ENCODE results near the gene IL17A. TPM values are rescaled to one million over a fixed set of nuclear protein-coding genes. Genes with fewer than 3 reads are reported as not detected.

Gene IL17A
- total and polyA plus RNA-seq, 2 experiments from 2014 or later = not detected

GRCh38 chr6:52233005-52233404 is 46.8 kb downstream of the IL17A start:
- H3K79me2 ChIP-seq = no peaks in the 10 kb centered on the region
- no peaks in the 10 kb centered on the region for H3K4me1 ChIP-seq (ENCODE audit: insufficient read depth)
- H3K9me3 ChIP-seq (ENCODE audit: low read depth) = no peaks in the 10 kb centered on the region
- H3K27ac ChIP-seq = no peak overlapping the region
- H3K4me3 ChIP-seq = no peak overlapping the region
- no peak for DNase-seq (ENCODE audit: low spot score)
- no peaks in the 10 kb centered on the region for H3K36me3 ChIP-seq (replicated peaks; ENCODE audit: insufficient read depth, low read depth)
- H4K20me1 ChIP-seq (ENCODE audit: insufficient read depth, poor library complexity, severe bottlenecking) = no peaks in the 10 kb centered on the region
- H3K27me3 ChIP-seq = no peaks in the 10 kb centered on the region
- TF ChIP-seq CTCF (IDR thresholded peaks at IDR 0.05; ENCODE audit: poor library complexity) (no peak), EZH2phosphoT487 (IDR thresholded peaks at IDR 0.05; ENCODE audit: low read depth, severe bottlenecking, unreplicated experiment) (no peak), EZH2 (IDR thresholded peaks at IDR 0.05; ENCODE audit: borderline replicate concordance) (no peak)
- H3K4me2 ChIP-seq = no peak overlapping the region
- no peaks in the 10 kb centered on the region for H3K9me2 ChIP-seq (replicated peaks; ENCODE audit: insufficient read depth)
- 71% methylated on average over 4 of the region's 4 CpGs for WGBS (ENCODE audit: low lambda C conversion rate, missing lambda C conversion rate)
- H2AFZ ChIP-seq = no peak overlapping the region

GRCh38 chr6:52233975-52234823 is 48.0 kb downstream of the IL17A start:
- Histone ChIP-seq H3K4me1 (ENCODE audit: insufficient read depth) (no peaks in the 10 kb centered on the region), H2AFZ (peak overlapping the region; percentile 18), H3K27me3 (no peaks in the 10 kb centered on the region), H3K36me3 (replicated peaks; ENCODE audit: insufficient read depth, low read depth) (no peaks in the 10 kb centered on the region), H3K4me3 (no peak overlapping the region), H3K9me2 (replicated peaks; ENCODE audit: insufficient read depth) (no peaks in the 10 kb centered on the region), H3K9me3 (ENCODE audit: low read depth) (no peaks in the 10 kb centered on the region), H3K27ac (no peak overlapping the region), H3K4me2 (peak overlapping the region; percentile 57), H4K20me1 (ENCODE audit: insufficient read depth, poor library complexity, severe bottlenecking) (no peaks in the 10 kb centered on the region), H3K79me2 (no peaks in the 10 kb centered on the region)
- TF ChIP-seq EZH2phosphoT487 (IDR thresholded peaks at IDR 0.05; ENCODE audit: low read depth, severe bottlenecking, unreplicated experiment) (no peak), CTCF (IDR thresholded peaks at IDR 0.05; ENCODE audit: poor library complexity) (peak; percentile 70)
- 39% methylated on average over 15 of the region's 15 CpGs for WGBS (ENCODE audit: low lambda C conversion rate, missing lambda C conversion rate)
- peak; percentile 79 for DNase-seq (ENCODE audit: low spot score)

MicroRNA genes within 50 kb of the gene (microRNA counts, 767-probe panel; counts per million panel counts)
- not detected for microRNA hsa-miR-133b
- not detected for microRNA hsa-miR-206

Small RNA genes lying within 50 kb of the gene (microRNA-seq; reads per million reads assigned to microRNA genes)
- not detected for gene MIR133B
- 118 reads per million, percentile 62 among the genes with 10 or more reads in this experiment for gene MIR206

Small RNA genes lying within 50 kb of the gene (small RNA-seq; reads per million reads assigned to genes)
- not detected for gene MIR133B
- not detected for gene MIR206

Other genes starting within 250 kb of the IL17A start
- 3.3 TPM in 2 replicates for gene PKHD1, start 98.8 kb upstream of the IL17A start, total RNA-seq
- 0.47 and 1.0 TPM in 2 replicates for gene PKHD1, start 98.8 kb upstream of the IL17A start, polyA plus RNA-seq
- gene IL17F, start 58.1 kb downstream of the IL17A start, total RNA-seq = not detected in 2 replicates
- gene IL17F, start 58.1 kb downstream of the IL17A start, polyA plus RNA-seq = not detected in 2 replicates
- gene MCM3, start 98.4 kb downstream of the IL17A start, total RNA-seq = 36.4 and 40.7 TPM in 2 replicates
- gene MCM3, start 98.4 kb downstream of the IL17A start, polyA plus RNA-seq = 32.6 and 33.8 TPM in 2 replicates
- 34.0 and 36.9 TPM in 2 replicates for gene PAQR8, start 175.8 kb downstream of the IL17A start, total RNA-seq
- 20.3 and 20.8 TPM in 2 replicates for gene PAQR8, start 175.8 kb downstream of the IL17A start, polyA plus RNA-seq
- 12.2 and 17.4 TPM in 2 replicates for gene EFHC1, start 234.0 kb downstream of the IL17A start, total RNA-seq
- 18.3 and 18.8 TPM in 2 replicates for gene EFHC1, start 234.0 kb downstream of the IL17A start, polyA plus RNA-seq